KBM-7 (cell line): Measurements from ENCODE around the gene AUH.
"Not testable (repeated sequence)": the region's sequence is repeated elsewhere in the genome, so short reads cannot be mapped to it uniquely, and the experiment has no call there.

Source experiments
- DNase-seq: peaks from one replicate; pipeline ENCODE4 v3.0.0-alpha.2; 2015
- in situ Hi-C: fragments of 300-500 bp; cut with MboI; formaldehyde crosslinking; loops from 2 replicates; pipeline ENCODE4 v1.14.3; 2020; ENCODE audit warnings: low sequenced_read_pairs, low pct_unique_long_range_greater_than_20kb, mixed read lengths

AUH gene

DNA sequence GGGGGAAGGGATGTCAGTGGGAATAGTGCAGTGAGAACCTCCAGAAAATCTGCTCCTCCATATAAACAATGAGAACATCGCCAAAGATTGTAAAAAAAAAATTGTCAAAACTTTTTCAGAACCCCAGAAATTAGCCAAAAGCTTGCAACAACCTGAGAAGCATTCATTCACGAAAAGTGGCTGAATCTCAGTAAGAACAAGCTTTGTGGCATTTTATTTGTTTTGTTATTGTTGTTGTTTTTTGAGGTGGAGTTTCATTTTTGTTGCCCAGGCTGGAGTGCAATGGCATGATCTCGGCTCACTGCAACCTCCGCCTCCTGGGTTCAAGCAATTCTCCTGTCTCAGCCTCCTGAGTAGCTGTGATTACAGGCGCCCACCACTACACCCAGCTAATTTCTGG lies 162.8 kb downstream of the AUH start:
- in situ Hi-C loops, DNase-seq: not testable (repeated sequence)

DNA sequence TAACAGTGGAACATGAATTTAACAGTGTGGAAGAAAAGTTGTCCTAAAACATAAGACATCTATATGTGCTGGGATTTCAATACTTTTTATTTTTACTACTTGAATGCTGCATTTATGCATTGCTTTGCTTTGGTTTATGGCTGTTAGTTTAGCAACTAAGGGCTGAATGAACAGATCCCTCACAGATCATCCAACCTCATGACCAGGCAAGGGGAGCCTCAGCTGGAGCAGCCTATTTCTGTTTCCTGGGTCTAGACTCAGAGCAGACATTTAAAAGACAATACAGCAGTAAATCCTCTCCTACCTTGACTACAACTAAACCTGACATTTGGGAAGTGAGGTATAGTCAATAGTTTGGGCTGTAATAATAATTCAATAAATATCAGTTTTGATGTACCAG lies 163.3 kb downstream of the AUH start:
- in situ Hi-C loops, result no loop called here
- no peak for DNase-seq

DNA sequence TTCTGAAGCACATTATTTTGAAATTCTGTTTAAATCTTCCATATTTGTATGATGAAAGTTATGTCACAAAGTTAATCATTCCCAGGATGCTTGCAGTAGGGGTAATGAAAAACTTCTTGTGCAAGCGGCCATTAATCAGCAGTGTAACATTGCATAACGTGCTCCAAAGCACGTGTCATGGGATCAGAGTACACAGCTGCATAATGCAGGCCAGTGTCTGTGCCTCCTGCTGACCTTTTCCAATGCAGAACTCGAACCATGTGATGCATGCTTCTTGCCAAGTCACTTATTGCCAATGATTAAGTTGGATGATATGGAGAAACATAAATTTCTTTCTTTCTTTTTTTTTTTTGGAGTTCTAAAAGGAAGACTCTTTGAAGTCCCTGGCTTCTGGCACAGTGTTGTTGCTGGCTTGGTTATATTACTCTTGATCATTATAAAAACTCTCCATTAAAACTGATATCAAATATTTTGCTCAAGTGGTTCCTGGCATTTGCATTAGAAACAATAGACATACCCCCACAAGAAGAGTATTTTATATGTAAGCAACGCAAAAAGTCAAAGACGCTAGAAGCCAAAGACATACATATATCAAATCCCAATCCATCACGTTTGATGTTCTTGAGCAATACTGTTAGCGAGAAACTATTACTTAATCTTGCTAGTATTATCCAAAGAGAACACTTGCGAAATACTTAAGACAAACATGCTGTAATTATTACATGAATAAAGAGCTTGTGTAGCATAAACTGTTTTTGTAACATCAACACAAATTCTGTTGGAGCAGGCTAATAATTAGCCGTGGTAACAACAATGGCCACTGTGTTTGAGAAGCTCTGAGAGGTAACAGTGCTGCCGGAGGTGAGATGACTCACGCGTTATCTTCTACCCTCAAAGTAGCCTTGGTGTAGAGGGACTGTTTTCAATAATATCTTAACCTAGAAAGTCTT lies 164.2 kb downstream of the AUH start:
- no peak for DNase-seq
- in situ Hi-C loops, result no loop called here

DNA sequence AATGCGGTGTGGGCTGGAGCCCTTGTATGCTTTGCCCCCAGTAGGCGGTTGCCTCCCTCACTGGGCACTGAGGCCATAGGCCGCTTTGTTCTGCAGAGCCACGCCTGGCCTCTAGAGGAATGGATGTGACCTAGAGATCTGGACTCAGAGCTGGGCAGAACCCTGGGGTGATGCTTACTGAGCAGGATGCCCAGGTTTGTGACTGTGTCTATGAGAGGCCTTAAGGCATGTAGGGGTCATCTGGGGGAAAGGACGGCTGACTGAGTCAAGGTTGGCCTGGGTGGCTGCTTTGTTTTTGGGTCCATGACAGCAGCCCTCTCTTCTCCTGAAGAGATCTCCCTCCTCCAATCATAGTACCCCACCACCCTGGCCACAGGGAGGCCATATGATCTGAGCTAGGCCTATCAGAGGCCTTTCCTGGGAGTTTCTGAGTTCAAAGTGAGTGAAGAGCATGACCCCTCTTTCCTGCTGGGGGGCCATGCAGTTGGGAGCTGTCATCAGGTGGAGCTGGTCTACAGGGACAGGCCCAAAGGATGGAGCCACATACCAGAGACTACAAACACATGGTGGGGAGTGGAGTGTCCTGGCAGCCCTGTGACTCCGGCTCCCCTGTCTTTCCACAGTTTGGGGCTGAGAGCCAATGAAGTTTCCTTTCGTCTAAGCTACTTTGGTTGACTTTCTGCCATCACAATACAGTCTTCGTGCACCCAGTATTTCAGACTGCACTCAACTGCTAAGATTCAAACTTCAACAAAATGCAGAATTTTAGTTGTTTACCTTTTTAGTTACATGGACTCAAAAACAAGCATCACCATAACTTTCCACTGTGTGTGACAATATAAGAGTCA lies 165.4 kb downstream of the AUH start:
- no peak for DNase-seq
- in situ Hi-C loops, result no loop called here

DNA sequence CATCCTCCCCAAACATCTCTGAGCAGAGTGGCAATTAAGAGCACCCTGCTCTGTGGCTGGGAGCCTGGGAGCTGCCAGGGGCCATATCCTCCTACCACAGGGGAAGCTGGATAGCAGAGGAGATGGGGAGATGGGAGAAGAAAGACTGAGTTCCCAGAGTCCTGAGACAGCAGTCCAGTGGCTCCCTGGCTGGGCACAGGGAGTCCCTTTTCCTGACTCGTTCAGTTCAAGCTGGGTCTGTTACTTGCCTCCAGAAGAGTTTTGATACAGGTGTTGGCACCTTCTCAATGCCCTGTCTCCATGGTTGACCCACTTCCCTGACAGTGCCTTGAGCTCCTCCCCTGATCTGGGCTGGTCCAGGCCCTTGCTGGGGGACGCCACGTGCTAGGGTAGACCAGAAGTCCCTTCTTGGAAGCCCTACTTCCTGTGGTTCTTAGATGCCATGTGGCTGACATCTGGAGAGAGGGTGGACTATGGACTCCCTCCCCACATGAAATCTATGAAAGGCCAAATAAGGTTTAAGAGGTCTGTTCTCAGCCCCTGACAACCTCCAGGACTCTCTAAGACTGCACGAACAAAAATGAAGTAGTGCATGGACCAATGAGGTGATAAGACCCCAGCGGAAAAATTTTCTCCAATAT lies 166.2 kb downstream of the AUH start:
- DNase-seq, result no peak
- in situ Hi-C loops, result no loop called here

DNA sequence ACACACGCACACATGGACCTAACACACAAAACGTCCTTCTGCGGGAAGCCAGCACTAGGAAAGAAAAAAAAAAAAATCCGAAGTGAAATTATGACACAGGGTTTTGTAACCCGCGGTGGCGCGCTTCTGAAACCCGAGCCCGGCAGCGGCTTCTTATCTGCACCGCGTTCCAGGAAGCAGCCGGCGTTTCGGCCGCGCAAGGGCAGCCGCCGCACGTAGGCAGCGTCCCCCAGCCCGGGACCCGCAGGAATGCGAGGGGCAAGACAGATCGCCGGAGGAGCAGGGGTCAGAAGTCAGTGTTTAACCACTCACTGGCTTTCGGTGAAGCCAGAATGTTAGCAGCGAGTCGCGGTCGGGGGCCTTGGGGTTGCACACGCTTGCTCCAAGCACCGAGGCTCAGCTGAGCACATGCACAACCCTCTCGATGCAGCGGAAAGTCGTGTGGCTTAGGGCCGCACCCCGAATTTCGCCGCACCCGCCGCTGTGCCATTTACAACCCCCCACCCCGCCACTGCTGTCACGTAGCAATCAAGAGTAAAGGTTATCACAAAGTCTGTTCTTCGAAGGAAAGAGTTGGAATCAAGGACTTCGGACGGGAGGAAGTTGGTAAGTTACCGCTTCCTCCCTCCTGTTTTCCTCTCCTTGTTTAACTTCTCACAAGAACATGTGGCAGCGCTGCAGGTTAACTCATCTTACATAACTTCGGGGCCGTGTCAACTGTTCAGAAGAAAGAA lies 167.9 kb downstream of the AUH start:
- in situ Hi-C loops, result no loop called here
- peak; percentile 95 for DNase-seq

DNA sequence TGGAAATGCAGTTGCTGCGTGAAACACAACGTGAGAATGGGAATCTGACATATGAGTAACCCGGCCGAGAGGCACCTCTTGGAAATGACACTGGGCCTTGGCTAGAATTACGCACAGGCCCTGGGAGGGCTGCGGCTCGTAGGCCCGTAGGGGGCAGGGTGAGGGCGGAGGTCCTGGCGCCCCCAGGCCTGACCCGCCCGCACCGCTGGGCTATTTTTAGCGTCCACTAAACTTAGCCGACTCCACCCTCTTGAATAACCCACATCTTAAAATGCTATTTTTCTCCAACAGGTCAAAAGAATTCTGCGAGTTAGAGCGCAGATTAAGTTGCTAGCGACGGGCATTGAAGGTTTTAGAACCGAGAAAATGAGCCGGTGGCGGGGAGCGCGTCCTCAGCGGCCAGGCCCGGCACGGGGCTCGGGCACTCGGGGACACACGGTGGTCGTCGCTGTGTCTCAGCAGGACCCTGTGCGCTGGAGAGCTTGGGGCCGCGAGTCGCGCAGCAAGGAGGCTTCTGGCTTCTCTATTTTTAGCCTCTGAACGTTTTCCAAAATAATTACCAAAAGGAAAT lies 168.5 kb downstream of the AUH start:
- in situ Hi-C loops, result no loop called here
- DNase-seq, result peak; percentile 86

DNA sequence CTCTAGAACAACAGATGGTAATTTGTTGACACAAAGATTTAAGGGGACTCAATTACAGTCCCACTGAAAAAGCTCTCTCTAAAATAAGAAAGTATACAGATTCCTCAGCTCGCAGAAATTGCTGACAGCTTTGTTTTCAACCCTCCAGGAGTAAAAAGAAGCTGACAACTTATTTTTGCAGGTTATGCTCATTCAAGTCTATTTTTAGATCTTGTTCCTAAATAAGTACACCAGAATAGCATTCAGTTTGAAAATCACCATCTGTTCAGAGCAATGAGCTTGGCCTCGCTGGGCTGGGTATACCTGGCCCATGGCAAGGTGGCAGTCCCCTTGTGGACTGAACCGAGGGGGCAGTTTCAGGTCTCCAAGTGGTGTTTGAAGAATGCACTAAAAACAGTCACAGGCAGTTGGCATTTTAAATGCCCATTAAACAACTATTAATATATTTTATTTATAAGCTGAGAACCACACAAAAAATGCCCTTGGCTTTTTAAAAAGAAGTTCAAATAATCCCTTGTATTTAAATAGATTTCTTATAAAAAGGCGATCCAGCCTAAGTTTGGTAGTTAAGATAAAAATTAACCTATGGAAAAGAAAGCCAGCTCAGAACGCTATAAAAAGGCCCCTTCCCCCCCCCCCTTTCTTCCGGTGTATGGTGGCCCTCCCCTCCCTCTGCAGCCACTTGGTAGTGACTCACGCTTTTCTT lies 169.2 kb downstream of the AUH start:
- in situ Hi-C loops, result no loop called here
- no peak for DNase-seq

DNA sequence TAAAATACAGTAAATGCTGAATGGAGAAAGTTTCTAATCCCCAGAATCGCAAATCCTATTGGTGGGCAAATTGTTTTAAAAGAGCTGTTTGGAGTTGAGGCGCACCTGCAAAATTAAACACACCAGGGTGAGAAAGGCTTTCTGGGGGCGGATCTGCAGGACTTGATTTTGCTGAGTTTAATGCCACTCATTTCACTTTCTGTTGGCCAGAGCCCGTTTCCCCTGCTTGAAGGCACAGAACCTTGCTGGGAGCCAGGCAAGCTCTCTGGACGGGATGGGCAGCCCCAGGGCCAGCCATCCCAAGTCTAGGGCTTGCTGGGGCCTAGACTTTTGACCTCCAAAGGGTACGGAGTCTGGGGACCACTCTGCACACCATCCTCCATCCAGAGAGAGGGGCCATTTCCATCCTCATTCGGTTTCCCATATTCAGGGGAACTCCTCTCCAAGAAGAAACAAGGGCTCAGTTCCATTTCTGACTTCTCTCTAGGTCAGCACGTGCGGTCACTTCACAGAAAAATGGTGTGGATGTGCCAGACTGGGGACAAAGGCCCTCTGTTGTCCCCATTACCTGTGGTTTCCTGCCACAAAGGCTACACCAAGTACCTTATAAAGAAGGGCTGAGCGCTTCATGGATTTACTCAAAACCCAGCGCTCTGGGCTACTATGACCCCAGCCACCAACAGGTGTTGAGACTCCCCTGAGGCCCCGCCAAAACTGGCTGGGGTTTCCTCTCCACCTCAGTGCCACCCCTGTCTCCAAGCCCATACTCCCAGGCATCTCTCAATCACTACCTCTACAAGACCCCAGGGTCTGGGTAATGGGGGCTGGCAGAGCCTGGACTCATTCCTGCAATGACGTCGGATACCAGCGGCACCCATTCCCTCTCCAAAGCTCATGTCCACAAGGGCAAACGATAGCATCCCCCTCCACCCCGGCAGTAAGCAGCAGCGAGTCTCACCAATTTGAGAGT lies 170.0 kb downstream of the AUH start:
- no peak for DNase-seq
- in situ Hi-C loops, result no loop called here

DNA sequence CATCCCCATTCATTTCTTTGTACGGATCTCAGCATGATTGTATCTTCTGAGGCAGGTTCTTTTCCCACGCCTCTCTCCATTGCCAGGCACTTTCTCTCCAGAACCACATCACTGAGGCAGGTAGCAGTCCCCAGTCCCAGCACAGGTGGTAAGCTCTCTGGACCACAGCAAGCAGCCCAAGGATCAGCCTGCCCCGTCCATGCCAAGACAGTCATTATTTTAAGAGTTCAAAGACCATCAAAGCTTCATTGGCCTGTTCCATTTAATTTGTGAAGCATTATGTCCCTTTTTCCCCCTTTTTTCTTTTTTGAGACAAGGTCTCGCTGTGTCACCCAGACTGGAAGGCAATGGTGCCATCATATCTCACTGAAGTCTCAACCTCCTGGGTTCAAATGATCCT lies 171.7 kb downstream of the AUH start:
- in situ Hi-C loops, result no loop called here
- no peak for DNase-seq

DNA sequence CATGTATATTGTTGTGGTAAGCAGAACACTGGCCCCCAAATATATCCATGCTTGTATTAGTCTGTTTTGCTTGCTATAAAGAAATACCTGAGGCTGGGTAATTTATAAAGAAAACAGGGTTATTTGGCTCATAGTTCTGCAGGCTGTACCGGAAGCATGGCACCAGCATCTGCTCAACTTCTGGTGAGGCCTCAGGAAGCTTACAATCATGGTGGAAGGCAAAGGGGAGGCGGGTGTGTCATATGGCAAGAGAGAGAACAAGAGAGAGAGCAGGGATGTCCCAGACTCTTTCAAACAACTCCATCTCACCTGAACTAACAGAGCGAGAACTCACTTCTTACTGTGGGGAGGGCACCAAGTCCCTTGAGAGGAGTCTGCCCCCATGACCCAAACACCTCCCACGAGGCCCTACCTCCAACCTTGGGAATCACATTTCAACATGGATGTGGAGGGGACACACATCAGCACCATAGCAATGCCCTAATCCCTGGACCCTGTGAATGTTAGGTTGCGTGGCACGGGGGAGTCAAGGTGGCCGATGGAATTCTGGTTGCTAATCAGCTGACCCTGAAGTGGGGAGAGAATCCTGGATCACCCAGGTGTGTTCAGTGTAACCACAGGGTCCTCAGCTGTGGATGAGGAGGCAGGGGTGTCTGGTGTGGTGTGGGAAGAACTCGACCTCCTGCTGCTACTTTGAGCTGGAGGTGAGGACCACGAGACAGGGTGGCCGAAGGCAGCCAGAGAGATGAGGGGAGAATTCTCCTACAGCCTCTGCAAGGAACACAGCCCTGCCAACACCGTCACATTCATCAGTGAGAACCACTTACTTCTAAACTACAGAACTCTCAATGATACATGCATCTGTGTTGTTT lies 172.8 kb downstream of the AUH start:
- in situ Hi-C loops, result no loop called here
- DNase-seq, result no peak

DNA sequence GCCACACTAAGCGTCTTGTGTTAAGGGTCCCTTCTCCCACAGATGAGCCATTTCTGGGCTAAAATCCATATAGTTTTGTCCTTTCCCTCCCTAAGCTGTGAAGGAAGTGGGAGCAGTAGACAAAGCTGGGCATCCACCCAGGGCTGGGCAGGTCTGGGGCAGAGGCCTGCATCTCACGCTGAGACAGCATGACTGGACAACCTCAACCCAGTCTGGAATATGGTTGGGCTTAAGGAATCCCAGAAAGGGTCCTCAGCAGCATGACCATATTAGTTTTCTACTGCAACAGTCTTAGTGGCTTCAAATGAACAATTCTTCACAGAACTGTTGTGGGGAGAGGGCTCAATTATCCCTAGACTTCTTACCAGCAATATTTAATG lies 173.8 kb downstream of the AUH start:
- DNase-seq, result no peak
- in situ Hi-C loops, result no loop called here

DNA sequence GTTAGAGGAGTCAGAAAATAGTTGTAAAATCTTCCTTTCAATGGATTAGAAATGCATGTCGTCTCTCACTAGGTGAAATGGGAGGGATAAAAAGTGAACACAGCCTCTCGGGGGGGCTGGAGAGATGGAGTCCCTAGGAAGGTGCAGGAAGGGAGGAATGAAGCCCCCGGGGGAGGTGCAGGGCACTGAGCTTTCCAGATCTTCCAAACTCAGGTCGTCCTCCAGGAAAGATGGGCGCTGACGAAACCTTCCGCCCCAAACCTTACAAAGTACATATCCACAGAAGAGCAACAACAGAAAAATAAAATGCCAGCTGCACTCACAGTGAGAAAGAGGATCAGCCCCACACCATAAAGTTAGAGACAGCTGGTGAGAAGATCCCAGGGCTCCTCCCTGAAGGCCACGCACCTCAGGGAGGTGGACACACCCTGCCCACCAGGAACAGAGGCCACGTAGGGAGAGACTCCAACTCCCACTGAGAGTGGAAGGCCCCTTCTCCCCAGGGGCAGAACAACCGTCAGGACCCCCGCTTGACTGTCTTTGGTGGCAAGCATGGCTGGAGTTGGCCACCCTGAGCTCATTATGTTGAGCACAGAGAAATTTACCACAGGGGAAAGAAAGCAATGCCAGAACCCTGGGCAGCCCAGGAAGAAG lies 174.3 kb downstream of the AUH start:
- no peak for DNase-seq
- in situ Hi-C loops, result no loop called here

DNA sequence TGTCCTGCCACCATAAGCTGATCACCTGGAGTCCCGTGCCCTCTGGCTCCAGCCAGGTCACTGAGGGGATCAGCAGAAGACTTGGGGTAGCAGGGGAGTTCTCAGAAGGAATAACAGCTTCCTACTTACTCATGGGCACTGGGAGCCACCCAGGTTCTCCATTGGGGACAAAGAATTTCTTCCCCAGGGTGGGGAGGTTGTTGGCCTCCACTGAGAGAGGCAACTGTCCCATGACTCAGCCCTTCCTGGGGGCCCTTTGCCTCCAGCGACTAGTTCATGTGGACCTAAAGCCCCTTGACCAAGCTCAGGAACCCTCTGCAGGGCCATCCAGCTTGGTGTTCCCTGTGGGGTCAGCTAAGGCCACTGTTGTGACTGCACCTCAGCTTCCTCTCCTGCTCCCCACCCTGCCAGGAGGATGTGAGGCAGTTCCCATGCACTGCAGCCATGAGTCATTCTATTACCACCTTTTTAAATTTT lies 175.0 kb downstream of the AUH start:
- in situ Hi-C loops, result no loop called here

DNA sequence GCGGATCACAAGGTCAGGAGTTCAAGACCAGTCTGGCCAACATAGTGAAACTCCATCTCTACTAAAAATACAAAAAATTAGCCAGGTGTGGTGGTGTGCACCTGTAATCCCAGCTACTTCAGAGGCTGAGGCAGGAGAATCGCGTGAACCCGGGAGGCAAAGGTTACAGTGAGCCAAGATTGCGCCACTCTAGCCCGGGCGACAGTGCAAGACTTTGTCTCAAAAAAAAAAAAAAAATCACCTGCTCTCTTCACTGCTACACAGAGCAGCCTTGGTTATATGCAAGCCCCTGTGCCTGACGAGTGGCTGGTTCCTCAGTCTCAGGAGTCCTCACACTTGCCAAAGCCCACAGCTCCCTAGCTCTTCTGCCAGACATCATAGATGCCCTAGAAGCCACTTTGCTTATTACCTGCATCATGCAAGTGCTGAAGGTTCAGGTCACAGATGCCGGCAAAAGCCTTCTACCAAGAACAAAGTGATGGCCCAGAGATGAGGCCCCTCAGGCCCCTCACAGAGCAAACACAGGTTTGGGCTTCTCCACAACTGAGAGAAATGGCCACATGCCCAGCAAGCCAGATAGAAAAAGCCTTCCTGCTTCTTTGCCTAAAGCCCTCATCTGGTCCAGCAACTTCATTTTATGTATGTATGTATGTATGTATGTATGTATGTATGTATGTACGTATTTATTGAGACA lies 176.4 kb downstream of the AUH start:
- in situ Hi-C loops, result no loop called here
- no peak for DNase-seq

More for the DNA sequence above, 175.0 kb downstream of the AUH start:
- DNase-seq, result no peak
